ENCODE results near the gene TPH1.

TPH1 gene

GRCh38 chr11:18013790-18014507, 32.1 kb downstream of the TPH1 start:
- no peak for TF ChIP-seq CTCF (IDR thresholded peaks at IDR 0.05; ENCODE audit: control insufficient read depth, extremely low read depth, insufficient read depth)
- no peak for DNase-seq (ENCODE audit: low read depth)
- H3K4me3 ChIP-seq (ENCODE audit: low read depth, low read length), result peak overlapping the region; percentile 80

- DNase-seq (ENCODE audit: low read depth), result peak; percentile 69
- H3K4me3 ChIP-seq (ENCODE audit: low read depth, low read length), result peak within 1 kb of the TSS; percentile 80
- 0 out of 2 replicates have a peak, but pooled peaks have one; percentile 2 for TF ChIP-seq CTCF (IDR thresholded peaks at IDR 0.05; ENCODE audit: control insufficient read depth, extremely low read depth, insufficient read depth)
Measured at GRCh38 chr11:18012906-18013781, 32.9 kb downstream of the TPH1 start, which contains the start of gene SERGEF. SERGEF (minus strand) TSS chr11:18013047; CDS start chr11:18013010, 37 bp downstream.

- no peak for DNase-seq (ENCODE audit: low read depth)
- peak overlapping the region; percentile 80 for H3K4me3 ChIP-seq (ENCODE audit: low read depth, low read length)
Measured at GRCh38 chr11:18012122-18012905, 33.8 kb downstream of the TPH1 start.

GRCh38 chr11:18011633-18012032, 34.4 kb downstream of the TPH1 start:
- no peak for TF ChIP-seq CTCF (IDR thresholded peaks at IDR 0.05; ENCODE audit: control insufficient read depth, extremely low read depth, insufficient read depth)
- DNase-seq (ENCODE audit: low read depth), result no peak
- H3K4me3 ChIP-seq (ENCODE audit: low read depth, low read length), result peak overlapping the region; percentile 80

More at GRCh38 chr11:18012122-18012905, 33.8 kb downstream of the TPH1 start:
- TF ChIP-seq CTCF (IDR thresholded peaks at IDR 0.05; ENCODE audit: control insufficient read depth, extremely low read depth, insufficient read depth), result no peak

- no peak for DNase-seq (ENCODE audit: low read depth)
- H3K4me3 ChIP-seq (ENCODE audit: low read depth, low read length), result no peak overlapping the region
Measured at GRCh38 chr11:18010977-18011586, 35.0 kb downstream of the TPH1 start.

More at GRCh38 chr11:18010977-18011586, 35.0 kb downstream of the TPH1 start:
- no peak for TF ChIP-seq CTCF (IDR thresholded peaks at IDR 0.05; ENCODE audit: control insufficient read depth, extremely low read depth, insufficient read depth)

Data from LNCaP clone FGC (cell line).